GM12878 (cell line): ENCODE data around the gene MAPRE2.

Experiments
- ETV6 ChIP-seq, 2 experiments: fragments of 450-650 bp in 1 of 2; IDR thresholded peaks in 1 of 2; conservative IDR thresholded peaks in 1 of 2; 2 replicates each; pipeline ENCODE4 v1.6.1; 2014; ENCODE audit warnings: antibody characterized with exemption in 1 of 2, borderline replicate concordance in 1 of 2, low read depth in 1 of 2, mild to moderate bottlenecking in 1 of 2, moderate library complexity in 1 of 2
- HDGF ChIP-seq: fragments of 450-650 bp; IDR thresholded peaks from 2 replicates; pipeline ENCODE4 v1.6.1; 2016; ENCODE audit warnings: antibody characterized with exemption
- IRF4 ChIP-seq: IDR thresholded peaks from 2 replicates; pipeline ENCODE4 v1.6.1; 2011; ENCODE audit warnings: low read depth, low read length
- TBL1XR1 ChIP-seq: IDR thresholded peaks from 2 replicates; pipeline ENCODE4 v1.6.1; 2012; ENCODE audit warnings: low read depth, low read length, improper control_type of control experiment
- TCF12 ChIP-seq: IDR thresholded peaks from 2 replicates; pipeline ENCODE4 v1.6.1; 2011; ENCODE audit warnings: low read depth, mild to moderate bottlenecking, low read length
- ZSCAN29 ChIP-seq: fragments of 450-650 bp; IDR thresholded peaks from 2 replicates; pipeline ENCODE4 v1.6.1; 2017; ENCODE audit warnings: mild to moderate bottlenecking, moderate library complexity
- TF ChIP-seq, protein P1 (sequence below), 3 experiments: IDR thresholded peaks in 2 of 3; conservative IDR thresholded peaks in 1 of 3; 2 replicates each; pipeline ENCODE4 v1.5.1; 2011; ENCODE audit warnings: low read depth in 3 of 3, low read length in 3 of 3, mild to moderate bottlenecking in 3 of 3, control low read depth in 2 of 3, moderate library complexity in 2 of 3, inconsistent platforms in 1 of 3, mixed read lengths in 1 of 3; ENCODE audit not compliant: control insufficient read depth in 2 of 3, insufficient read depth in 1 of 3; ENCODE audit errors: extremely low read depth in 1 of 3
- TF ChIP-seq, protein P2 (sequence below): fragments of 450-650 bp; IDR thresholded peaks from 2 replicates; pipeline ENCODE4 v1.6.1; 2017; ENCODE audit warnings: mild to moderate bottlenecking, low read depth, inconsistent platforms; ENCODE audit not compliant: poor library complexity, severe bottlenecking

DNA sequence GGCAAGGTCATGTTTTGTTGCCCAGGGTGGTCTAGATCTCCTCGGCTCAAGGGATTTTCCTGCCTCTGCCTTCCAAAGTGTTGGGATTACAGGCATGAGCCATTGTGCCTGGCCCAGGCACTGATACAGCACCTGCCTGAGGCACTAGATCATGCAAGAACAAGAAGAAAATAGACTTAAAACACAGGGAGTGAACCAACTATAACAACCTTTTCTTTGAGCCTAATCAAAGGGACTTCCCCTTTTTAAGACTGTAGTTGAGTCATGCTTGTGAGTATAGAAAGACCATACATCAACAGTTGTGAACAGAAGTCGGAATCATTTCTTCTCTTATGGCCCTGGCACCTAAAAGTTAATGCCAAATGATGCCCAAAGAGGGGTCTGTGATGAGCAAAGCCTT is 47.9 kb upstream of the MAPRE2 start:
- no peak for TF ChIP-seq HDGF
- TF ChIP-seq, protein P1, sequence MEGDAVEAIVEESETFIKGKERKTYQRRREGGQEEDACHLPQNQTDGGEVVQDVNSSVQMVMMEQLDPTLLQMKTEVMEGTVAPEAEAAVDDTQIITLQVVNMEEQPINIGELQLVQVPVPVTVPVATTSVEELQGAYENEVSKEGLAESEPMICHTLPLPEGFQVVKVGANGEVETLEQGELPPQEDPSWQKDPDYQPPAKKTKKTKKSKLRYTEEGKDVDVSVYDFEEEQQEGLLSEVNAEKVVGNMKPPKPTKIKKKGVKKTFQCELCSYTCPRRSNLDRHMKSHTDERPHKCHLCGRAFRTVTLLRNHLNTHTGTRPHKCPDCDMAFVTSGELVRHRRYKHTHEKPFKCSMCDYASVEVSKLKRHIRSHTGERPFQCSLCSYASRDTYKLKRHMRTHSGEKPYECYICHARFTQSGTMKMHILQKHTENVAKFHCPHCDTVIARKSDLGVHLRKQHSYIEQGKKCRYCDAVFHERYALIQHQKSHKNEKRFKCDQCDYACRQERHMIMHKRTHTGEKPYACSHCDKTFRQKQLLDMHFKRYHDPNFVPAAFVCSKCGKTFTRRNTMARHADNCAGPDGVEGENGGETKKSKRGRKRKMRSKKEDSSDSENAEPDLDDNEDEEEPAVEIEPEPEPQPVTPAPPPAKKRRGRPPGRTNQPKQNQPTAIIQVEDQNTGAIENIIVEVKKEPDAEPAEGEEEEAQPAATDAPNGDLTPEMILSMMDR (IDR thresholded peaks at IDR 0.05 in 2 of 3, conservative IDR thresholded peaks at IDR 0.05 in 1 of 3; ENCODE audit: control insufficient read depth in 2 of 3, extremely low read depth in 1 of 3, insufficient read depth in 1 of 3, low read depth in 3 of 3, low read length in 3 of 3): no peak
- TF ChIP-seq ZSCAN29: no peak
- no peak for TF ChIP-seq ETV6 (conservative IDR thresholded peaks at IDR 0.05 in 1 of 2, IDR thresholded peaks at IDR 0.05 in 1 of 2; ENCODE audit: borderline replicate concordance in 1 of 2, low read depth in 1 of 2)
- no peak for TF ChIP-seq TCF12
- TF ChIP-seq TBL1XR1: no peak
- TF ChIP-seq, protein P2, sequence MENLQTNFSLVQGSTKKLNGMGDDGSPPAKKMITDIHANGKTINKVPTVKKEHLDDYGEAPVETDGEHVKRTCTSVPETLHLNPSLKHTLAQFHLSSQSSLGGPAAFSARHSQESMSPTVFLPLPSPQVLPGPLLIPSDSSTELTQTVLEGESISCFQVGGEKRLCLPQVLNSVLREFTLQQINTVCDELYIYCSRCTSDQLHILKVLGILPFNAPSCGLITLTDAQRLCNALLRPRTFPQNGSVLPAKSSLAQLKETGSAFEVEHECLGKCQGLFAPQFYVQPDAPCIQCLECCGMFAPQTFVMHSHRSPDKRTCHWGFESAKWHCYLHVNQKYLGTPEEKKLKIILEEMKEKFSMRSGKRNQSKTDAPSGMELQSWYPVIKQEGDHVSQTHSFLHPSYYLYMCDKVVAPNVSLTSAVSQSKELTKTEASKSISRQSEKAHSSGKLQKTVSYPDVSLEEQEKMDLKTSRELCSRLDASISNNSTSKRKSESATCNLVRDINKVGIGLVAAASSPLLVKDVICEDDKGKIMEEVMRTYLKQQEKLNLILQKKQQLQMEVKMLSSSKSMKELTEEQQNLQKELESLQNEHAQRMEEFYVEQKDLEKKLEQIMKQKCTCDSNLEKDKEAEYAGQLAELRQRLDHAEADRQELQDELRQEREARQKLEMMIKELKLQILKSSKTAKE: no peak
- TF ChIP-seq IRF4: no peak
